Caco-2 (cell line): Measurements from ENCODE around the gene GPR107. TPM values are rescaled to one million over a fixed set of nuclear protein-coding genes. Genes with fewer than 3 reads are reported as not detected.

Source experiments
- BruUV-seq: library from RNA; stranded (reverse); fragments of 400-500 nt; replicated peaks from 2 replicates; lab custom pipeline; 2021; lab: Mats Ljungman, UMichigan
- CTCF ChIA-PET: fragments of 300-600 bp; sonication (Branson Sonifier 250); formaldehyde crosslinking; loops from one replicate; lab custom pipeline; 2022; ENCODE audit warnings: antibody characterized with exemption; lab: Charles Lee
- POLR2A ChIA-PET: fragments of 300-600 bp; sonication (Branson Sonifier 250); formaldehyde crosslinking; loops from one replicate; lab custom pipeline; 2022; ENCODE audit warnings: antibody characterized with exemption; lab: Charles Lee
- DNase-seq, 2 experiments: peaks; one replicate each; pipeline versions ENCODE4 v3.0.0 to v3.0.0-alpha.2; 2020 to 2022
- H3K27me3 ChIP-seq: replicated peaks from 2 replicates; pipeline ENCODE4 v1.6.0; 2011; ENCODE audit warnings: low read length; ENCODE audit not compliant: control insufficient read depth, insufficient read depth
- H3K36me3 ChIP-seq: 2 replicates; pipeline ENCODE4 v1.5.1; 2011; ENCODE audit warnings: low read length; ENCODE audit not compliant: control insufficient read depth, insufficient read depth
- H3K4me1 ChIP-seq: fragments of 250-450 bp; sonication (Bioruptor Pico); 2 replicates; pipeline ENCODE4 v1.5.1; 2020; ENCODE audit warnings: mild to moderate bottlenecking
- H3K4me3 ChIP-seq: 2 replicates; pipeline ENCODE4 v1.5.1; 2011; ENCODE audit warnings: low read depth, mild to moderate bottlenecking, control low read depth, low read length
- H3K9me3 ChIP-seq: fragments of 250-450 bp; sonication (Bioruptor Pico); 2 replicates; pipeline ENCODE4 v1.5.1; 2020; ENCODE audit warnings: mild to moderate bottlenecking, moderate library complexity
- H3K27ac Mint-ChIP-seq: one replicate; pipeline ENCODE4 v1.8.0; 2022; ENCODE audit warnings: mixed read lengths; ENCODE audit not compliant: unreplicated experiment
- H3K27me3 Mint-ChIP-seq: one replicate; pipeline ENCODE4 v1.8.0; 2022; ENCODE audit warnings: mixed read lengths; ENCODE audit not compliant: insufficient read depth, unreplicated experiment
- H3K36me3 Mint-ChIP-seq: one replicate; pipeline ENCODE4 v1.8.0; 2022; ENCODE audit warnings: mild to moderate bottlenecking, mixed read lengths; ENCODE audit not compliant: insufficient read depth, unreplicated experiment
- H3K4me1 Mint-ChIP-seq: one replicate; pipeline ENCODE4 v1.8.0; 2022; ENCODE audit warnings: low read depth, mixed read lengths; ENCODE audit not compliant: unreplicated experiment
- H3K4me3 Mint-ChIP-seq: one replicate; pipeline ENCODE4 v1.8.0; 2022; ENCODE audit warnings: mild to moderate bottlenecking, moderate library complexity, mixed read lengths; ENCODE audit not compliant: unreplicated experiment
- H3K9me3 Mint-ChIP-seq: one replicate; pipeline ENCODE4 v1.8.0; 2022; ENCODE audit warnings: mixed read lengths; ENCODE audit not compliant: unreplicated experiment
- CTCF ChIP-seq, 2 experiments: fragments of 200-600 bp in 1 of 2; IDR thresholded peaks; 1 replicate in 1 of 2; 2 replicates in 1 of 2; pipeline versions ENCODE4 v1.5.1 to v1.8.0; 2011 to 2022; ENCODE audit warnings: antibody characterized with exemption in 1 of 2, control low read depth in 1 of 2, inconsistent platforms in 1 of 2, low read depth in 1 of 2, low read length in 1 of 2, mild to moderate bottlenecking in 1 of 2, moderate library complexity in 1 of 2; ENCODE audit not compliant: insufficient read depth in 1 of 2, severe bottlenecking in 1 of 2, unreplicated experiment in 1 of 2
- intact Hi-C: fragments of 100-400 bp; cut with micrococcal nuclease; formaldehyde crosslinking; loops from one replicate; pipeline ENCODE4 v1.10.0; 2022; ENCODE audit not compliant: unreplicated experiment
- total RNA-seq: library from RNA; stranded (reverse); gene quantifications from 2 replicates; pipeline ENCODE4 v1.2.3, GENCODE V29; 2022

Gene GPR107
- total RNA-seq, 1 experiment from 2014 or later, result 53.1 TPM

GRCh38 chr9:130120832-130121231 lies 67.1 kb downstream of the GPR107 start:
- BruUV-seq, result no TSS peak
- no peak overlapping the region for H3K4me3 ChIP-seq
- no peaks in the 10 kb centered on the region for H3K9me3 Mint-ChIP-seq
- H3K4me3 Mint-ChIP-seq, result no peak overlapping the region
- no peak overlapping the region for H3K27ac Mint-ChIP-seq
- no peaks in the 10 kb centered on the region for H3K27me3 Mint-ChIP-seq
- no peaks in the 10 kb centered on the region; the same call in 1 of the 2 replicates for H3K36me3 ChIP-seq
- H3K27me3 ChIP-seq, result no peaks in the 10 kb centered on the region
- POLR2A ChIA-PET, result no interaction called here
- no peaks in the 10 kb centered on the region for H3K4me1 ChIP-seq
- peaks cover 26% of the 10 kb centered on the region for H3K36me3 Mint-ChIP-seq
- no peak for TF ChIP-seq CTCF (IDR thresholded peaks at IDR 0.05; ENCODE audit: insufficient read depth in 1 of 2, low read depth in 1 of 2, low read length in 1 of 2, severe bottlenecking in 1 of 2, unreplicated experiment in 1 of 2)
- CTCF ChIA-PET, result interaction anchor here (1.2 kb wide), 1 partner anchor 115 kb away, joined by 3 read pairs; no protein-coding TSS in a partner anchor
- no peaks in the 10 kb centered on the region for H3K9me3 ChIP-seq
- no peaks in the 10 kb centered on the region for H3K4me1 Mint-ChIP-seq
- intact Hi-C loops, result no loop called here
- no peak for DNase-seq

GRCh38 chr9:130122456-130122855 lies 68.8 kb downstream of the GPR107 start:
- H3K4me1 Mint-ChIP-seq, result no peaks in the 10 kb centered on the region
- no peaks in the 10 kb centered on the region for H3K27me3 Mint-ChIP-seq
- H3K27ac Mint-ChIP-seq, result no peak overlapping the region

GRCh38 chr9:130124085-130124860 lies 70.6 kb downstream of the GPR107 start:
- Histone ChIP-seq H3K4me1 (no peaks in the 10 kb centered on the region), H3K27me3 (no peaks in the 10 kb centered on the region), H3K4me3 (no peak overlapping the region), H3K36me3 (no peaks in the 10 kb centered on the region), H3K9me3 (no peaks in the 10 kb centered on the region)
- no peak for DNase-seq
- ChIA-PET POLR2A (interaction anchor here (0.6 kb wide), 1 partner anchor 35 kb away, joined by 7 read pairs; no protein-coding TSS in a partner anchor), CTCF (no interaction called here)
- H3K4me1 Mint-ChIP-seq, result no peaks in the 10 kb centered on the region
- peaks cover 46% of the 10 kb centered on the region for H3K36me3 Mint-ChIP-seq
- no peaks in the 10 kb centered on the region for H3K9me3 Mint-ChIP-seq
- intact Hi-C loops, result no loop called here
- H3K27ac Mint-ChIP-seq, result no peak overlapping the region
- no peak for TF ChIP-seq CTCF (IDR thresholded peaks at IDR 0.05; ENCODE audit: insufficient read depth in 1 of 2, low read depth in 1 of 2, low read length in 1 of 2, severe bottlenecking in 1 of 2, unreplicated experiment in 1 of 2)
- BruUV-seq, result no TSS peak
- H3K27me3 Mint-ChIP-seq, result no peaks in the 10 kb centered on the region
- H3K4me3 Mint-ChIP-seq, result no peak overlapping the region

More at GRCh38 chr9:130122456-130122855, 68.8 kb downstream of the GPR107 start:
- Histone ChIP-seq H3K27me3 (no peaks in the 10 kb centered on the region), H3K4me1 (no peaks in the 10 kb centered on the region), H3K9me3 (no peaks in the 10 kb centered on the region), H3K36me3 (no peaks in the 10 kb centered on the region; the same call in 1 of the 2 replicates), H3K4me3 (no peak overlapping the region)
- H3K36me3 Mint-ChIP-seq, result peaks cover 36% of the 10 kb centered on the region
- no peak for DNase-seq
- ChIA-PET CTCF (no interaction called here), POLR2A (no interaction called here)
- intact Hi-C loops, result no loop called here
- BruUV-seq, result no TSS peak
- no peaks in the 10 kb centered on the region for H3K9me3 Mint-ChIP-seq
- H3K4me3 Mint-ChIP-seq, result no peak overlapping the region
- no peak for TF ChIP-seq CTCF (IDR thresholded peaks at IDR 0.05; ENCODE audit: insufficient read depth in 1 of 2, low read depth in 1 of 2, low read length in 1 of 2, severe bottlenecking in 1 of 2, unreplicated experiment in 1 of 2)
